ENCODE results near the gene MEF2A. TPM values are rescaled to one million over a fixed set of nuclear protein-coding genes. Genes with fewer than 3 reads are reported as not detected.

MEF2A gene
- total RNA-seq, 1 donor from 2014 or later: 61.9 TPM

DNA sequence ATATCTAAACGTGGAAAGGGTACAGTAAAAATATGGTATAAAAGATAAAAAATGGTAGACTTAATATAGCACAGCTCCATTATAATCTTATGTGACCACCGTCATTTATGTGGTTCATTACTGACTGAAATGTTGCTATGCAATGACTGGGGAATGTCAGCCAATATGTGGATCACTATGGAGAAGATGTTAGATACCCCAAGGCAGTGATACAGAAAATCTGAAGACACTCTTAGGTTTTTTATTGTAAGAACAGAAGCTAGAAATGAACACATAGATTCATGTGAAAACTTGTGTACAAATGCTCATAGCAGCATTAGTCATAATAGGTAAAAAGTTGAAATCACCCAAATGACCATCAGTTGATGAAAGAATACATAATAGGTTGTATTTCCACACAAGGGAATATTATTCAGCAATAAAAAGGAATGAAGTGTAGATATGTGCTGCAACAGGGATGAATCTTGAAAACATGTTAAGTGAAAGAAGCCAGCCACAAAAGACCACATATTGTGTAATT, 18.4 kb downstream of the MEF2A start:
- Histone ChIP-seq H3K9me3 (ENCODE audit: low read depth) (no peaks in the 10 kb centered on the region), H2AFZ (replicated peaks) (no peak overlapping the region), H3K27ac (no peak overlapping the region), H3F3A (ENCODE audit: low read depth) (no peaks in the 10 kb centered on the region), H3K4me3 (no peak overlapping the region), H3K9ac (no peak overlapping the region), H3K79me2 (ENCODE audit: low read depth) (peaks cover 100% of the 10 kb centered on the region), H3K27me3 (no peaks in the 10 kb centered on the region), H3K4me1 (peaks cover 31% of the 10 kb centered on the region), H4K20me1 (ENCODE audit: low read depth) (peaks cover 33% of the 10 kb centered on the region), H3K4me2 (no peak overlapping the region), H3K36me3 (peaks cover 10% of the 10 kb centered on the region)
- H3K27ac Mint-ChIP-seq: no peak overlapping the region
- no peak overlapping the region for H3K4me3 Mint-ChIP-seq
- peaks cover 45% of the 10 kb centered on the region for H3K36me3 Mint-ChIP-seq
- TF ChIP-seq CTCF (IDR thresholded peaks at IDR 0.05) (no peak), EZH2 (IDR thresholded peaks at IDR 0.05) (no peak), EZH2phosphoT487 (IDR thresholded peaks at IDR 0.05) (no peak)
- DNase-seq (ENCODE audit: low spot score): no peak
- no peaks in the 10 kb centered on the region for H3K27me3 Mint-ChIP-seq (ENCODE audit: insufficient read depth, low read depth)
- no peaks in the 10 kb centered on the region for H3K4me1 Mint-ChIP-seq
- H3K9me3 Mint-ChIP-seq: peaks cover 57% of the 10 kb centered on the region

- TF ChIP-seq EZH2 (IDR thresholded peaks at IDR 0.05): no peak
- no peak for TF ChIP-seq EZH2phosphoT487 (IDR thresholded peaks at IDR 0.05)
- TF ChIP-seq CTCF (IDR thresholded peaks at IDR 0.05): no peak
- H3K36me3 ChIP-seq: peaks cover 10% of the 10 kb centered on the region
- H3K4me1 Mint-ChIP-seq: no peaks in the 10 kb centered on the region
Measured at GRCh38 chr15:99586121-99586520, 20.3 kb downstream of the MEF2A start.

DNA sequence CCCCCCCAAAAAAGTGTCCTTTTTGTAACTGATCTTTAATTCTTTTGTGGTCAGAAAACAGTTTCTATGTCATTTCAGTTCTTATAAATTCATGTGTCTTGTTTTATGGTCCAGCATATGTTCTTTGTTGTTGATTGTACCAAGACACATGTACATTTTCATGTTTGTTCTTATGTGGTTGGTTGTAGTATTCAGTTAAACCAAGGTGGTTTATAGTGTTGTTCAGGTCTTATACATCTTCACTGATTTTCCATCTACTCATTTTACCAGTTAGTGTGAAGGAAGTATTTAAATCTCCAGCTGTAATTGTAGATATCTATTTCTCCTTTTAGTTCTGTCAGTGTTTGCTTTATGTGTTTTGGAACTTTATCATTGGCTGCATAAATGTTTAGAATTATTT, 24.0 kb downstream of the MEF2A start:
- TF ChIP-seq EZH2phosphoT487 (IDR thresholded peaks at IDR 0.05) (no peak), CTCF (IDR thresholded peaks at IDR 0.05) (no peak), EZH2 (IDR thresholded peaks at IDR 0.05) (no peak)
- Histone ChIP-seq H3K79me2 (ENCODE audit: low read depth) (peaks cover 100% of the 10 kb centered on the region), H3K27me3 (no peaks in the 10 kb centered on the region), H2AFZ (replicated peaks) (no peak overlapping the region), H4K20me1 (ENCODE audit: low read depth) (peaks cover 4% of the 10 kb centered on the region), H3K36me3 (peaks cover 10% of the 10 kb centered on the region), H3K4me1 (no peaks in the 10 kb centered on the region), H3F3A (ENCODE audit: low read depth) (no peaks in the 10 kb centered on the region), H3K9ac (no peak overlapping the region), H3K4me2 (no peak overlapping the region), H3K4me3 (no peak overlapping the region), H3K27ac (no peak overlapping the region), H3K9me3 (ENCODE audit: low read depth) (peaks cover 4% of the 10 kb centered on the region)
- Mint-ChIP-seq H3K27ac (no peak overlapping the region), H3K4me3 (no peak overlapping the region), H3K27me3 (ENCODE audit: insufficient read depth, low read depth) (no peaks in the 10 kb centered on the region), H3K9me3 (peaks cover 76% of the 10 kb centered on the region), H3K36me3 (peaks cover 48% of the 10 kb centered on the region), H3K4me1 (no peaks in the 10 kb centered on the region)
- no peak for DNase-seq (ENCODE audit: low spot score)

More at GRCh38 chr15:99586121-99586520, 20.3 kb downstream of the MEF2A start:
- peaks cover 15% of the 10 kb centered on the region for H3K4me1 ChIP-seq
- peaks cover 16% of the 10 kb centered on the region for H4K20me1 ChIP-seq (ENCODE audit: low read depth)
- H3K9ac ChIP-seq: no peak overlapping the region
- H3K4me2 ChIP-seq: no peak overlapping the region
- no peak for DNase-seq (ENCODE audit: low spot score)
- Mint-ChIP-seq H3K36me3 (peaks cover 42% of the 10 kb centered on the region), H3K9me3 (peaks cover 64% of the 10 kb centered on the region), H3K4me3 (no peak overlapping the region), H3K27ac (no peak overlapping the region), H3K27me3 (ENCODE audit: insufficient read depth, low read depth) (no peaks in the 10 kb centered on the region)
- no peak overlapping the region for H3K27ac ChIP-seq
- no peaks in the 10 kb centered on the region for H3K9me3 ChIP-seq (ENCODE audit: low read depth)
- no peaks in the 10 kb centered on the region for H3F3A ChIP-seq (ENCODE audit: low read depth)
- H3K79me2 ChIP-seq (ENCODE audit: low read depth): peaks cover 100% of the 10 kb centered on the region
- H3K27me3 ChIP-seq: no peaks in the 10 kb centered on the region
- no peak overlapping the region for H3K4me3 ChIP-seq
- no peak overlapping the region for H2AFZ ChIP-seq (replicated peaks)
